ENCODE measurements around the gene MBNL2. TPM values are rescaled to one million over a fixed set of nuclear protein-coding genes. Genes with fewer than 3 reads are reported as not detected.

MBNL2 gene, protein sequence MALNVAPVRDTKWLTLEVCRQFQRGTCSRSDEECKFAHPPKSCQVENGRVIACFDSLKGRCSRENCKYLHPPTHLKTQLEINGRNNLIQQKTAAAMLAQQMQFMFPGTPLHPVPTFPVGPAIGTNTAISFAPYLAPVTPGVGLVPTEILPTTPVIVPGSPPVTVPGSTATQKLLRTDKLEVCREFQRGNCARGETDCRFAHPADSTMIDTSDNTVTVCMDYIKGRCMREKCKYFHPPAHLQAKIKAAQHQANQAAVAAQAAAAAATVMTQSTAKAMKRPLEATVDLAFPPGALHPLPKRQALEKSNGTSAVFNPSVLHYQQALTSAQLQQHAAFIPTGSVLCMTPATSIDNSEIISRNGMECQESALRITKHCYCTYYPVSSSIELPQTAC
- total RNA-seq (2014; rRNA removed; shearing (Covaris generic)) (1.3 and 3.2 TPM in 2 replicates), polyA plus RNA-seq (2016; fragmentation: Nextera tagmentation; extraction: Ambion mirVana) (0.49 and 0.55 TPM in 2 replicates)
- long read RNA-seq, partial matches to known transcripts, result 0 of 1 reads
- long read RNA-seq, other reads (novel, unspliced or antisense), result 1 of 1 reads

DNA sequence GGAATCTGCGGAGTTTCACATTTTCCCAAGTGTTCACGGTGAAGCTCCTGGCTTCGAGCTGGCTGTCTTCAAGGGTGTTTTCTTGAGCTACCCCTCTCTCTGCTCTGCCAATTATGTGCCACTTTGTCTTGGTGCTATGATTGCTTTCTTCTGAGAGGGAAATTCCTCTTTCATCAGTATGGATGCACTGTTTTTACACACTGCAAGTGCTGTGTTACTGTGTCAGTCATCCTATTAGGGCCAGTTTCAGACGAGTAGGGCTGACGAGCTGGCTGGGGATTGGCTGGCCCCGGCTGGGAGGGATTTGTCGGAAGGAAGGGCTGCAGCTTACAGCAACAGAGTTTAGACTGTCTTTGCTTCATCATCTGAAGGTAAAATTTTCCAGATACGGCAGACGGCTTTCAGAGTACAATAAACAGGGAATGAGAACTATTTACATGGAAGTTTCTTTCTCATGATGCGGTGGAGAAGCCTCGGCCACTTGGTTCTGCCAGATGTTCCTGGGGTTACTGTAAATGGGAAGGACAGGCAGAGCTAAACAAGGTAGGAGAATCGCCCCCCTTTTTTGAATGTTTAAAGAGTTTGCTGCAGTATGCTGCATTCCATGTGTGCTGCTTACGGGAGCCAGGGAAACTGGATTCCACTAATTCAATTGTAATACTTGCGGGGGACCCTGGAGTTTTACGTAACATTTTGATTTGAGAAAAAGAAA lies at the start of gene MBNL2:
TSS of gene MBNL2 (plus strand) at position 345 of the 712 bp plus-strand sequence. CDS start 53,903 bp downstream, outside the sequence.
- no peak within 1 kb of the TSS for H3K27ac Mint-ChIP-seq
- Histone ChIP-seq H3K4me1 (ENCODE audit: insufficient read depth) (peaks cover 23% of the 10 kb centered on the region), H3K9me2 (ENCODE audit: insufficient read depth) (no peaks in the 10 kb centered on the region), H3K27ac (ENCODE audit: low read depth) (no peak within 1 kb of the TSS), H3K27me3 (ENCODE audit: insufficient read depth) (peaks cover 47% of the 10 kb centered on the region), H3F3A (replicated peaks; ENCODE audit: low read depth) (no peaks in the 10 kb centered on the region), H3K79me2 (replicated peaks; ENCODE audit: insufficient read depth) (no peaks in the 10 kb centered on the region), H2AFZ (peak within 1 kb of the TSS; percentile 2; the same call in 1 of the 2 replicates), H3K4me3 (peak within 1 kb of the TSS; percentile 48), H3K4me2 (peak within 1 kb of the TSS; percentile 70), H4K20me1 (replicated peaks; ENCODE audit: insufficient read depth) (peaks cover 4% of the 10 kb centered on the region; the same call in 1 of the 2 replicates), H3K36me3 (ENCODE audit: insufficient read depth) (no peaks in the 10 kb centered on the region)
- H3K36me3 Mint-ChIP-seq (ENCODE audit: low read depth), result no peaks in the 10 kb centered on the region
- no peaks in the 10 kb centered on the region for H3K9me3 Mint-ChIP-seq
- peaks cover 36% of the 10 kb centered on the region for H3K4me1 Mint-ChIP-seq
- H3K27me3 Mint-ChIP-seq (ENCODE audit: insufficient read depth, low read depth, poor library complexity), result peaks cover 41% of the 10 kb centered on the region
- peak within 1 kb of the TSS; percentile 80 for H3K4me3 Mint-ChIP-seq
- TF ChIP-seq CREB1 (CRISPR knock-in tag; IDR thresholded peaks at IDR 0.05; ENCODE audit: low read depth), result peak; percentile 59
- TF ChIP-seq, protein P1, sequence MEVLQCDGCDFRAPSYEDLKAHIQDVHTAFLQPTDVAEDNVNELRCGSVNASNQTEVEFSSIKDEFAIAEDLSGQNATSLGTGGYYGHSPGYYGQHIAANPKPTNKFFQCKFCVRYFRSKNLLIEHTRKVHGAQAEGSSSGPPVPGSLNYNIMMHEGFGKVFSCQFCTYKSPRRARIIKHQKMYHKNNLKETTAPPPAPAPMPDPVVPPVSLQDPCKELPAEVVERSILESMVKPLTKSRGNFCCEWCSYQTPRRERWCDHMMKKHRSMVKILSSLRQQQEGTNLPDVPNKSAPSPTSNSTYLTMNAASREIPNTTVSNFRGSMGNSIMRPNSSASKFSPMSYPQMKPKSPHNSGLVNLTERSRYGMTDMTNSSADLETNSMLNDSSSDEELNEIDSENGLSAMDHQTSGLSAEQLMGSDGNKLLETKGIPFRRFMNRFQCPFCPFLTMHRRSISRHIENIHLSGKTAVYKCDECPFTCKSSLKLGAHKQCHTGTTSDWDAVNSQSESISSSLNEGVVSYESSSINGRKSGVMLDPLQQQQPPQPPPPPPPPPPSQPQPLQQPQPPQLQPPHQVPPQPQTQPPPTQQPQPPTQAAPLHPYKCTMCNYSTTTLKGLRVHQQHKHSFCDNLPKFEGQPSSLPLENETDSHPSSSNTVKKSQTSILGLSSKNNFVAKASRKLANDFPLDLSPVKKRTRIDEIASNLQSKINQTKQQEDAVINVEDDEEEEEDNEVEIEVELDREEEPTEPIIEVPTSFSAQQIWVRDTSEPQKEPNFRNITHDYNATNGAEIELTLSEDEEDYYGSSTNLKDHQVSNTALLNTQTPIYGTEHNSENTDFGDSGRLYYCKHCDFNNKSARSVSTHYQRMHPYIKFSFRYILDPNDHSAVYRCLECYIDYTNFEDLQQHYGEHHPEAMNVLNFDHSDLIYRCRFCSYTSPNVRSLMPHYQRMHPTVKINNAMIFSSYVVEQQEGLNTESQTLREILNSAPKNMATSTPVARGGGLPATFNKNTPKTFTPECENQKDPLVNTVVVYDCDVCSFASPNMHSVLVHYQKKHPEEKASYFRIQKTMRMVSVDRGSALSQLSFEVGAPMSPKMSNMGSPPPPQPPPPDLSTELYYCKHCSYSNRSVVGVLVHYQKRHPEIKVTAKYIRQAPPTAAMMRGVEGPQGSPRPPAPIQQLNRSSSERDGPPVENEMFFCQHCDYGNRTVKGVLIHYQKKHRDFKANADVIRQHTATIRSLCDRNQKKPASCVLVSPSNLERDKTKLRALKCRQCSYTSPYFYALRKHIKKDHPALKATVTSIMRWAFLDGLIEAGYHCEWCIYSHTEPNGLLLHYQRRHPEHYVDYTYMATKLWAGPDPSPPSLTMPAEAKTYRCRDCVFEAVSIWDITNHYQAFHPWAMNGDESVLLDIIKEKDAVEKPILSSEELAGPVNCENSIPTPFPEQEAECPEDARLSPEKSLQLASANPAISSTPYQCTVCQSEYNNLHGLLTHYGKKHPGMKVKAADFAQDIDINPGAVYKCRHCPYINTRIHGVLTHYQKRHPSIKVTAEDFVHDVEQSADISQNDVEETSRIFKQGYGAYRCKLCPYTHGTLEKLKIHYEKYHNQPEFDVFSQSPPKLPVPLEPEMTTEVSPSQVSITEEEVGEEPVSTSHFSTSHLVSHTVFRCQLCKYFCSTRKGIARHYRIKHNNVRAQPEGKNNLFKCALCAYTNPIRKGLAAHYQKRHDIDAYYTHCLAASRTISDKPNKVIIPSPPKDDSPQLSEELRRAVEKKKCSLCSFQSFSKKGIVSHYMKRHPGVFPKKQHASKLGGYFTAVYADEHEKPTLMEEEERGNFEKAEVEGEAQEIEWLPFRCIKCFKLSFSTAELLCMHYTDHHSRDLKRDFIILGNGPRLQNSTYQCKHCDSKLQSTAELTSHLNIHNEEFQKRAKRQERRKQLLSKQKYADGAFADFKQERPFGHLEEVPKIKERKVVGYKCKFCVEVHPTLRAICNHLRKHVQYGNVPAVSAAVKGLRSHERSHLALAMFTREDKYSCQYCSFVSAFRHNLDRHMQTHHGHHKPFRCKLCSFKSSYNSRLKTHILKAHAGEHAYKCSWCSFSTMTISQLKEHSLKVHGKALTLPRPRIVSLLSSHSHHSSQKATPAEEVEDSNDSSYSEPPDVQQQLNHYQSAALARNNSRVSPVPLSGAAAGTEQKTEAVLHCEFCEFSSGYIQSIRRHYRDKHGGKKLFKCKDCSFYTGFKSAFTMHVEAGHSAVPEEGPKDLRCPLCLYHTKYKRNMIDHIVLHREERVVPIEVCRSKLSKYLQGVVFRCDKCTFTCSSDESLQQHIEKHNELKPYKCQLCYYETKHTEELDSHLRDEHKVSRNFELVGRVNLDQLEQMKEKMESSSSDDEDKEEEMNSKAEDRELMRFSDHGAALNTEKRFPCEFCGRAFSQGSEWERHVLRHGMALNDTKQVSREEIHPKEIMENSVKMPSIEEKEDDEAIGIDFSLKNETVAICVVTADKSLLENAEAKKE (CRISPR knock-in tag; IDR thresholded peaks at IDR 0.05), result no peak
- no peak for TF ChIP-seq JUNB (IDR thresholded peaks at IDR 0.05; ENCODE audit: unreplicated experiment)
- TF ChIP-seq EZH2 (IDR thresholded peaks at IDR 0.05; ENCODE audit: low read depth, unreplicated experiment), result no peak
- DNase-seq (ENCODE audit: low spot score) (peak; percentile 80), ATAC-seq (peak; percentile 94)
